Hepatic stellate cell (primary cell): ENCODE data around the gene SMIM10L1.

Experiments
- DNase-seq: peaks from one replicate; pipeline ENCODE4 v3.0.0; 2011; ENCODE audit warnings: low spot score

Gene SMIM10L1

GRCh38 chr12:11171145-11171968, at the start of gene SMIM10L1:
TSS of gene SMIM10L1 (plus strand) at chr12:11171194. CDS start at chr12:11171357, 163 bp downstream.
- DNase-seq, result peak; percentile 82

- DNase-seq, result no peak
These were observed 40.6 kb upstream of the SMIM10L1 start for GRCh38 chr12:11130382-11130781.

DNA sequence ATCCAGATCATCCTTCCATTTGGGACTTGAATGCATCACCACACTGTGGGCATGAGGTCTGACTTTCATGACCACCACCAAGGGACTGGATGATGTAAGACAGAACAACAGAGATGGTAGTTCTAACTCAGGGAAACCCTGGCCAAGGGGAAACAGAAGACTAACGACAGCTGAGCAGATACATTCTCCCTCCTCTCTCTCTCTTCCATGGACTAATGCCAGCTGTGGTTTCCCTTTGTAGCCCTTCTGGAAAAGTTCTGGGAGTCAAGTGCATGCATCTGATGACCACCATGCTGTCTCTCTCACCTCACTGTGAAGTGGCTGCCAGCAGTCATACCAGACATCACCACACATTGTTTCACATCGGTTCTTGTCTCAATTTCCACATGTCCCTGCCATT, 40.0 kb upstream of the SMIM10L1 start:
- DNase-seq, result no peak

- DNase-seq, result no peak
These were observed 37.8 kb upstream of the SMIM10L1 start for GRCh38 chr12:11133162-11133561.

DNA sequence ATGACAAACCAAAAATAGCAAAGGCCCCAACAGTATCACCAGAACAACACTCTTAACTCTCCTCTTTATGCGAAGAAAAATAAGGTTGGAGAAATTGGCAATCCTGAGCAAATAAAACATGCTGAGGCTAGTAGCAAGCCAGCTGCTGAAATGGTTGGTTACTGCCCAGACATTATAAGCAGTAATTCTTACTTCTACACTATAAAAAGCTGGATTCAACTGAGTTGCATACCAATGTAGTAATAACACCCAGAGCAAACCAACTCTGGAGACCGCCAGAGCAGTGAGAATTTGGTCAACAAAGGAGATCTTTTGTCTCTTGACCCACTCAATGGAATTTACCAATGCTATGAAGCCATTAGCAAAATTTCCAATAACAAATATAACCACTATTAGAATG, 37.2 kb upstream of the SMIM10L1 start:
- no peak for DNase-seq

DNA sequence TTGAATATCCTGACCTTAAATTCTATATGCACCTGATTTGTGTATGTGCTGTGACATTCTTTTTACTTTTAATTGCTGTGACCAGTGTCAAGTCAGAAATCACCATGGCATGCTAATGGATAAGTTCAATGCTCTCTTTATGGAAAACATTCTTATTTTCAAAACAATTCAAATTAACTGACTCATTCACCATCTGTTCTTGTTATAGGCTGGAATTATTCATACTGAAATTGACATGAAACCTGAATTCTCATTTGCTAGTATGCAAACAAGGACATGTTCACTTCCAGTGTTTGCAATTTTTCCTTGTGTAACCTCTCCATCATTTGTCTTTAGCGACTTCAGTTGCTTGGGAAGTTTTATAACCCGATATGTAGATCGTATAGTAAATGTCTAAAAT, 36.7 kb upstream of the SMIM10L1 start, which contains the start of gene TAS2R30:
TSS of gene TAS2R30 (minus strand) at position 340 of the 400 bp plus-strand sequence. CDS start 400 bp downstream, outside the sequence.
- DNase-seq, result no peak

DNA sequence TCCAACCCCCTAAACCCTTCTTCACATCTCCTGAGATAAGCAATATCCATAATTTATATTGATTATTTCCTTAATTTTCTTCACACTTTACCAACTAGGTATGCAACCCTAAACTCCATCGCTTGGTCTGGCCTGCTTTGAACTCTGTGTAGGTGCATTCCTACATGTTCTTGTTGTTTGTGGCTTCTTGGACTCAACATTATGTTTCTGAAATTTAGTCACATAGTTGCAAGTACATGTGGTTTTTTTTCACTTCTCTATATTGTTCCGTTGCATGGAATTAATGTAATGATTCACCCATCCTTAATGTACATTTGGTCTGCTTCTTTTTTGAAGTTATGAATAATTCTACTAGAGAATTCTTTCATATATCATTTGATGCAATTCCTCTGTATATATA, 34.9 kb upstream of the SMIM10L1 start:
- DNase-seq, result no peak

GRCh38 chr12:11143352-11143751, 27.6 kb upstream of the SMIM10L1 start:
- no peak for DNase-seq

GRCh38 chr12:11144297-11144696, 26.7 kb upstream of the SMIM10L1 start:
- no peak for DNase-seq

DNA sequence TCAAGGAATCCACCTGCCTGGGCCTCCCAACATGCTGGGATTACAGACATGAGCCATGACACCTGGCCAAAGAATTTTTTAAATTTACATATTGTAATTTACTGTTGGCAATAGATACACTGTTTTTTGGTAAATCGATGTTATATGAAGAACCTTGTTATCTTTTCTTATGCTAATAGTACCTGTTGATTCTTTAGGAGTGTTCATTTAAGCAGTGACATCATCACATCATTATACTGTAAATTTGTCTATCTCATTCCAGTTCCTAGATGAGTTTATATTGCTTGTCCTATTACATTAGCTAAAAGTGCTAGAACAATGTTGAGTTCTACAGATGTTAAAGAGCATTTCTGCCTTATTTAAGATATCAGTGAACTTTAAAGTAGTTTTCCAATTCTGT, 23.6 kb upstream of the SMIM10L1 start:
- DNase-seq, result no peak

GRCh38 chr12:11150832-11151231, 20.2 kb upstream of the SMIM10L1 start:
- no peak for DNase-seq

DNA sequence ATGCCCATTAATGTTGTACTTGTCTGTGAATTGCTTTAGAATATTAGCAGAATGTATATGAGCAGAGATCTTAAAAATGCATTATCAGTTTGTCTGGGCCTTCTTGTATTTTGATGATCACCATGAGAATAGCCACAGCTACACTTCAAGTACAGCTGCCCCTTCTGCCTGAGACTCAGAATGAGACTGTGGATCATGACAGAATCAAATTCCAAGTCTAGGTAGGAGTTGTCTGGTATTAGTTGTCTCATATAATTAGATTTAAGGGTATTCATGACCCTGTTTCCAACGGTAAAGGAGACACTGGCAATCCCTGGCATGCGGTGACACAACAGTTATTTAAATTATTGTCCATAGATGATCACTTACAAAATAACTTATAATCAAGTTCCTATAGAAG, 18.3 kb upstream of the SMIM10L1 start:
- DNase-seq, result no peak

GRCh38 chr12:11154400-11154925, 16.5 kb upstream of the SMIM10L1 start:
- DNase-seq, result no peak

DNA sequence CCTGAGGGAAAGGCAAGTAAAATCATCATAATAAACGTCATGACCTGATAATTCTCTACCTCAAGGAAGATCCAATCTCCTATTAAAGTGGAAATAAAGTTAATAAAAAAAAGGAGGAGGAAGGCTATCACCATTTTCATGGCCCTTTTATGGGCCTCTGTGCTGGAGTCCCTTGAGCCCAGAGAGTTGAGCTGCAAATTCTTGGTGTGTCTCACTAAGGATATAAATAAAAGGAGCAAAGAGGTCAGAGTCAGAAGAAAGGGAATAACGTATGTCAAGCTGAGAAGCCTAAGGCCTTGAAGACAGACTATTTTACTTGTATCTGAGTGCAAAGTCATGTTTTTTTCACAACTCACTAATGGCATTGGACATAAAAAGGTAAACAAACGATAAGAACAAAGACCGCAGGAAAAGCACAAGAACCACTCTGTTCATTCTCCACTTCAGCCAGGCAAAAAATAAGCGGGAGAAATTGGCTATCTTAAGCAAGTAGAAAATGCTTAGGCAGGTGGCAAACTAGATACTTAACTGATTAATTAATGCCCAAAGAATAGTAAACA, 12.0 kb upstream of the SMIM10L1 start:
- DNase-seq, result no peak

DNA sequence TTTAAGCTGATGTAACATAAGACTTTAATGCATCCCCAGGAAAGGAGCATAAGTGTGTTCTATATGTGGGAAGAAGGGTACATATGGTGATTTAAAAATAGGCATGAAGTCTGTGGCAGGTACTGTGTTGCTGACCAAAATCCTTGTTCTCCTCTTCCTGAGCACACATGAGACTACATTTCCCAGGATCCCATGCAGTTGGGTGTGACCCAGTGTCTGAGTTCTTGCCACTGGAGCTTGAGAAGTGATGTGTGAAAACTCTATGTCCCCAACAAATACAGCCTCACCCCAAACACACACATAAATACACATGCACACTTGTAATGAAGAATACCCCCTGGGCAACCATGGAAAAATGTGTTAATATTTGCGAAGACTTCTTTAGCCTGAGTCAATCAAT, 8.5 kb upstream of the SMIM10L1 start:
- no peak for DNase-seq

GRCh38 chr12:11164384-11164783, 6.6 kb upstream of the SMIM10L1 start:
- no peak for DNase-seq

DNA sequence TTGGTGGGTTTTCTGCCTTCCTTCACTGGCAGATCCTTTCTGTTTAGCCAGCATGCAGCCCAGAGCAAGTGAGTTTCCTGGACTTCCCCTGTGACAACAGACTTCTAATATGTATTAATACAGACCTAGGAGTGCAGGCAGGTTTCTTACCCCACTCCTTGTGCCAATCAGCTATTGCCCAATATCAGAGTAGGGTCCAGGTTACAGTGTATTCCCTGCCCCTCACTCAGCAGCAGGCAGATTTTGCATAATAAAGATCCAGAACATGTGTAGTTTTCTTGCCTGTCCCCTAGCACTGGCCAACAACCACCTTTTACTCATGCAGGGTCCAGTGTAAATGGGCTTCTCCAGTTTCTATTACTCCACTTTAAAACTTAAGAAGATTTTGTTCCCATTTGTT, 4.7 kb upstream of the SMIM10L1 start:
- DNase-seq, result no peak

DNA sequence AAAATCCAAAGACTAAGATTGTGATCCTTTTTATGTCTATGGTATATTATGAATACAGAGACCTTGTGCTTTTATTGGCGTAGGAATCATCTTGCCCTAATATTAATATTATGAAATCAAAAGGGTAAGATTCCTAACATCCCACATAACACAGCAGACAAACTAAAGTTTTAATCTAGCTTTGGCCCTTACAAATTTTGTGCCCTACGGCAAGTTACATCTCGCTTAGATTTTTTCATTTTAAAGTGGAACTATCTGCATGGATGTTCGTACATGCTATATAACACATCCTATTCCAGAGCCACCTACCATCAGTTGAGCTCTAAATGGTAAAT, 217 bp upstream of the SMIM10L1 start:
- no peak for DNase-seq

DNA sequence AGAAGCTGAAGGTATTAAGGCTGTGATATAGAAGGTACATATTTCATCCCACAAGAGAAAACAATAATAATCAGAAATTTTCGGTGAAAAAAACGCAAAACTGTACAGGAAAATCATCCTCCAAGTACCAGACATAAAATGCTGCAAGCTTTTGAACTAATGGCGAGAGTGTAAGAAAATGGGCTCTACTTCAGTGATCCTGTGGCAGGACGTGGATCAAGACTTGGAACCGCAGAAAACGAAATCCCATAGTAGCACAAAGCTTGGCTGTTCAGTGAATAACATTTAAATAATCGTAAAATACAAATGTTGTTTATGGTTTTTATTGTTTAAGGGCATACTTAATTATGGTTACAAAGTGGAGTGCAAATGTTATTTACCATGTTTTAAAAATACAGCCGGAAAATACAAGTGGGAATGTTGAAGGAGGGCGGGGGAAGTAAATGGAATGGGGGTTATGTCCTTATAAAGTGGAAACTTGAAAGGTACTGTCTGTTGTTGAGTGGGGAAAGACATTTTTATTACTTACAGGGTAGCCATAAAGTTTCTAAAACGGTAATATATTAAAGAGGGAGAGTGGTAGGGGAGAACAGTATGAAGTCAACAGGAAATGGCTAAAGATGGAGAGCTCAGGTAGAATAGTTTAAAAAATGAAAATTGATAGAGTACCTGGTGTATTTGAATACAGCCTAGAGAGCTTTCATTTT, 1.1 kb downstream of the SMIM10L1 start:
- no peak for DNase-seq

DNA sequence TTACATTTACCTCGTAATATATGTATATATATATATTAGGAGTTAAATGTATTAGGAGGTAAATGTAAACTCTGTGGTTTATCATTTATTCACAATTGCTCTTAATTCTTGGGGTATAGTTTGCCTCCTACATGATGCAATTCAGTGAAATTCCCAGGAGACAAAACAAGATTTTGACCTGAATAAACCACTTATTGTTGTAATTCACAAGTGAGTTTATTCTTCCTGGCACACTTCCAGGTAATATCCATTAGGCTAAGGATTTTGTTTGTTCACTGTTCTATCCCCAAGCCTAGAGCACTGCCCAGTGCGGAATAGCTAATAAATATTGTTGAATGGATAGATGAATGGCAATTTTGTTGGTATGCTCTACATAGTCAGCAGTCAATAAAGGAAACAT, 3.0 kb downstream of the SMIM10L1 start:
- DNase-seq, result no peak

DNA sequence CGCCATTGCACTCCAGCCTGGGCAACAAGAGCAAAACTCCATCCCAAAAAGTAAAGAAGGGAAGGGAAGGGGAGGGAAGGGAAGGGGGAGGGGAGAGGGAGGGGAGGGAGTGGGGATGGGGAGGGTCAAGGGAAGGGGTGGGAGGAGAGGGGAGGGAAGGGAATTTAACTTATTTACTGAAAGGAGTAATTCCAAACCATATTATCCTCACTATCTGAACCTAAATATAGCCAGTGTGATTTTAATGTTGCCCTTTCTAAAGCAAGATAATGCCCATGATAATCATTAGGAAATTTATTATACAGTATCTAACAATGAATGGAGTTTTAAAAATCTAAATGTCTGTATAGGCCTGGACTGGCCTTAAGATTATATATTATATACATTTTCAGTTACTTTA, 7.3 kb downstream of the SMIM10L1 start:
- DNase-seq, result no peak

- no peak for DNase-seq
These were observed 11.5 kb downstream of the SMIM10L1 start for GRCh38 chr12:11182529-11182928.

GRCh38 chr12:11183011-11183410, 12.0 kb downstream of the SMIM10L1 start:
- DNase-seq, result no peak
